A549 (cell line): ENCODE results near the gene EYA2. TPM values are rescaled to one million over a fixed set of nuclear protein-coding genes. Genes with fewer than 3 reads are reported as not detected.

Experiments used
- ATAC-seq, 2 experiments: fragments of 200-7000 bp in 1 of 2; fragments of >200 bp in 1 of 2; cut with Nextera tagmentation in 1 of 2; cut with Tn5 transposase in 1 of 2; 3 replicates each; pipeline versions ENCODE4 v1.8.0 to v1.9.1; 2018 to 2020; ENCODE audit warnings: mild to moderate bottlenecking in 1 of 2, moderate library complexity in 1 of 2
- CTCF ChIA-PET: fragments of 300-600 bp; sonication (Branson Sonifier 250); formaldehyde crosslinking; extraction: SDS; loops from one replicate; lab custom pipeline; 2021; ENCODE audit warnings: antibody characterized with exemption, inconsistent platforms; lab: Yijun Ruan, JAX
- POLR2A ChIA-PET: fragments of 350-600 bp; formaldehyde crosslinking; extraction: SDS; loops from one replicate; lab custom pipeline; 2021; ENCODE audit warnings: antibody characterized with exemption, inconsistent platforms; lab: Yijun Ruan, JAX
- DNase-seq, 2 experiments: peaks; one replicate each; pipeline versions ENCODE4 v3.0.0 to v3.0.0-alpha.2; 2011 to 2016; ENCODE audit warnings: low read depth in 1 of 2, low spot score in 1 of 2
- FAIRE-seq: peaks from 2 replicates; lab custom pipeline; 2011; peaks lifted over from hg19 to GRCh38; lab: Jason Lieb, UNC
- H3K27ac ChIP-seq, 2 experiments: fragments of >200 bp; sonication (Bioruptor Twin); formaldehyde crosslinking; 3 replicates each; pipeline ENCODE4 v1.5.1; 2016 to 2017
- H3K4me1 ChIP-seq: fragments of >200 bp; sonication (Bioruptor Twin); formaldehyde crosslinking; 3 replicates; pipeline ENCODE4 v1.6.1; 2016
- H3K4me2 ChIP-seq: fragments of >200 bp; sonication (Bioruptor Twin); formaldehyde crosslinking; 3 replicates; pipeline ENCODE4 v1.6.1; 2016
- H3K4me3 ChIP-seq: fragments of >200 bp; sonication (Bioruptor Twin); formaldehyde crosslinking; 3 replicates; pipeline ENCODE4 v1.5.1; 2016
- H3K9me3 ChIP-seq: fragments of >200 bp; sonication (Bioruptor Twin); formaldehyde crosslinking; 3 replicates; pipeline ENCODE4 v1.6.1; 2016
- ATOH8 ChIP-seq: fragments of 250-450 bp; sonication (Bioruptor Pico); IDR thresholded peaks from 2 replicates; pipeline ENCODE4 v1.5.0; 2020; ENCODE audit warnings: low read depth, mild to moderate bottlenecking, moderate library complexity
- CEBPB ChIP-seq, 2 experiments: fragments of >200 bp in 1 of 2; sonication (Bioruptor Twin) in 1 of 2; formaldehyde crosslinking in 1 of 2; IDR thresholded peaks; 2 replicates each; pipeline ENCODE4 v1.6.1; 2012 to 2016
- EHF ChIP-seq: fragments of 250-450 bp; sonication (Bioruptor Pico); IDR thresholded peaks from 2 replicates; pipeline ENCODE4 v1.5.0; 2020; ENCODE audit warnings: mild to moderate bottlenecking
- ELK1 ChIP-seq: fragments of 150-350 bp; IDR thresholded peaks from 2 replicates; pipeline ENCODE4 v1.6.1; 2014; ENCODE audit warnings: low read depth, mild to moderate bottlenecking, low read length
- ESRRA ChIP-seq: fragments of 150-350 bp; IDR thresholded peaks from 2 replicates; pipeline ENCODE4 v1.6.1; 2014; ENCODE audit warnings: mild to moderate bottlenecking, low read length, borderline replicate concordance
- FOSB ChIP-seq: fragments of 250-450 bp; sonication (Bioruptor Pico); IDR thresholded peaks from 2 replicates; pipeline ENCODE4 v1.5.0; 2020; ENCODE audit warnings: mild to moderate bottlenecking, moderate library complexity
- FOSL2 ChIP-seq, 2 experiments: fragments of 450-650 bp in 1 of 2; fragments of >200 bp in 1 of 2; sonication (Bioruptor Twin) in 1 of 2; formaldehyde crosslinking; IDR thresholded peaks; 2 replicates each; pipeline versions ENCODE4 v1.5.0 to v1.6.1; 2016 to 2020; ENCODE audit warnings: mild to moderate bottlenecking in 1 of 2, moderate library complexity in 1 of 2
- FOXS1 ChIP-seq: fragments of 250-450 bp; sonication (Bioruptor Pico); IDR thresholded peaks from 2 replicates; pipeline ENCODE4 v1.5.0; 2020; ENCODE audit warnings: mild to moderate bottlenecking, moderate library complexity
- HDAC2 ChIP-seq: fragments of 200-600 bp; sonication (generic); IDR thresholded peaks from 2 replicates; pipeline ENCODE4 v1.6.1; 2016
- HOXA7 ChIP-seq: fragments of 250-450 bp; sonication (Bioruptor Pico); IDR thresholded peaks from 2 replicates; pipeline ENCODE4 v1.5.0; 2020; ENCODE audit warnings: mild to moderate bottlenecking, moderate library complexity
- JUN ChIP-seq, 2 experiments: fragments of >200 bp; sonication (Bioruptor Twin); formaldehyde crosslinking; IDR thresholded peaks; 2 replicates in 1 of 2; 3 replicates in 1 of 2; pipeline ENCODE4 v1.6.1; 2016 to 2017
- KDM1A ChIP-seq: fragments of 200-600 bp; sonication (generic); IDR thresholded peaks from 2 replicates; pipeline ENCODE4 v1.6.1; 2016; ENCODE audit warnings: low read depth, mild to moderate bottlenecking
- MAZ ChIP-seq: fragments of 150-350 bp; IDR thresholded peaks from 2 replicates; pipeline ENCODE4 v1.6.1; 2014; ENCODE audit warnings: antibody characterized with exemption, low read depth, low read length, borderline replicate concordance
- MYC ChIP-seq: IDR thresholded peaks from 2 replicates; pipeline ENCODE4 v1.6.1; 2012; ENCODE audit warnings: mild to moderate bottlenecking, inconsistent platforms, low read length, improper control_type of control experiment, borderline replicate concordance
- PHF8 ChIP-seq: fragments of 200-600 bp; sonication (generic); IDR thresholded peaks from 2 replicates; pipeline ENCODE4 v1.6.1; 2016; ENCODE audit warnings: low read depth, mild to moderate bottlenecking, antibody characterized with exemption, moderate library complexity, borderline replicate concordance
- POLR2A ChIP-seq: IDR thresholded peaks from 2 replicates; pipeline ENCODE4 v1.6.1; 2012; ENCODE audit warnings: mild to moderate bottlenecking, low read length
- POLR2AphosphoS2 ChIP-seq: conservative IDR thresholded peaks from 2 replicates; pipeline ENCODE4 v1.6.1; 2012; ENCODE audit warnings: low read length, improper control_type of control experiment, inconsistent platforms
- RAD21 ChIP-seq, 2 experiments: fragments of >200 bp in 1 of 2; sonication (Bioruptor Twin) in 1 of 2; formaldehyde crosslinking in 1 of 2; IDR thresholded peaks in 1 of 2; conservative IDR thresholded peaks in 1 of 2; 2 replicates in 1 of 2; 3 replicates in 1 of 2; pipeline ENCODE4 v1.6.1; 2012 to 2018; ENCODE audit warnings: inconsistent platforms in 1 of 2
- RCOR1 ChIP-seq: fragments of 150-350 bp; IDR thresholded peaks from 2 replicates; pipeline ENCODE4 v1.6.1; 2014; ENCODE audit warnings: antibody characterized with exemption, low read length, low read depth
- RNF2 ChIP-seq: fragments of 200-600 bp; sonication (generic); IDR thresholded peaks from 2 replicates; pipeline ENCODE4 v1.6.1; 2016; ENCODE audit warnings: low read depth, mild to moderate bottlenecking, antibody characterized with exemption, moderate library complexity, borderline replicate concordance
- SMC3 ChIP-seq: fragments of >200 bp; sonication (Bioruptor Twin); formaldehyde crosslinking; IDR thresholded peaks from 3 replicates; pipeline ENCODE4 v1.6.1; 2018; ENCODE audit warnings: inconsistent platforms
- ZFP36 ChIP-seq: fragments of 450-650 bp; IDR thresholded peaks from 2 replicates; pipeline ENCODE4 v1.6.1; 2014; ENCODE audit warnings: borderline replicate concordance; ENCODE audit not compliant: partially characterized antibody
- WGBS: methylation state at CpG from one replicate; pipeline ENCODE4 v1.1.6; 2017; ENCODE audit errors: missing lambda C conversion rate; 5-methylcytosine and 5-hydroxymethylcytosine counted together
- polyA plus RNA-seq, 4 experiments: library from polyadenylated mRNA; depleted of rRNA in 3 of 4; stranded (reverse); fragments of >200 nt; fragmentation: RNase III in 1 of 4; extraction: RNeasy Plus Mini Kit Qiagen cat#74134 plus additional on column Dnase treatment in 1 of 4; gene quantifications; 2 replicates in 3 of 4; 3 replicates in 1 of 4; pipeline ENCODE4 v1.2.3, GENCODE V29; 2011 to 2017
- TF ChIP-seq, protein P1 (sequence below): IDR thresholded peaks from 2 replicates; pipeline ENCODE4 v1.6.1; 2012
- TF ChIP-seq, protein P2 (sequence below): fragments of 450-650 bp; IDR thresholded peaks from 2 replicates; pipeline ENCODE4 v1.6.1; 2014; ENCODE audit warnings: antibody characterized with exemption

Gene EYA2
- polyA plus RNA-seq, 2 of the 4 experiments (the other 2 are of a cell fraction), result 4.5 to 4.6 TPM

DNA sequence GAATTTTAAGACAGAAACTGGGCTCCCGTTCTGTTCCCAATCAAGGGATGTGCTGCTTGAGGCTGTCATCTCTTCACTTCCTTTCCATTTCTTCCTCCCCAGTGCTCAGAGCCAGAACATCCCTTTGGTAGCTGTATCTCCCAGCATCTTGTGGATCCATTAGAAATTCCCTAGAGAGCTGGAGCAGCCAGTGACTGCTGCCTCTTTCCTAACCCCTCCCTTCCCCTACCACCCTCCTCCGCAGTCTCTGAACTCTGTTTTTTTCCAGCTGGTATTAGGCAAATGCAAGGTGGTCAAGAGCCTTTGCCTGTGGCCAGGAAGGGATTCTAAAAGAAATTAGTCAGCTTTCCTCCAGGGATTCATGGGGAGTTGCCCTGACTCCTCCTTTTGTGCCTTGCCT, 208.0 kb downstream of the EYA2 start:
- H3K9me3 ChIP-seq, result peaks cover 20% of the 10 kb centered on the region; the same call in 2 of the 3 replicates
- CTCF ChIA-PET, result interaction anchor here (0.8 to 0.9 kb wide), 2 partner anchors 94 to 281 kb away, joined by 3 read pairs; no protein-coding TSS in a partner anchor
- H3K4me2 ChIP-seq, result no peak overlapping the region
- DNase-seq, result no peak
- H3K4me3 ChIP-seq, result no peak overlapping the region
- H3K4me1 ChIP-seq, result no peaks in the 10 kb centered on the region
- WGBS, result 59% methylated on average over 2 of the region's 2 CpGs
- FAIRE-seq, result no peak
- ATAC-seq, result no peak
- H3K27ac ChIP-seq, result no peak overlapping the region
- no peak for TF ChIP-seq RCOR1
- TF ChIP-seq ATOH8 (CRISPR knock-in tag), result no peak
- no peak for TF ChIP-seq MYC
- TF ChIP-seq EHF, result no peak
- no peak for TF ChIP-seq JUN (IDR thresholded peaks at IDR 0.05)
- no peak for TF ChIP-seq POLR2A
- POLR2A ChIA-PET, result no interaction called here

DNA sequence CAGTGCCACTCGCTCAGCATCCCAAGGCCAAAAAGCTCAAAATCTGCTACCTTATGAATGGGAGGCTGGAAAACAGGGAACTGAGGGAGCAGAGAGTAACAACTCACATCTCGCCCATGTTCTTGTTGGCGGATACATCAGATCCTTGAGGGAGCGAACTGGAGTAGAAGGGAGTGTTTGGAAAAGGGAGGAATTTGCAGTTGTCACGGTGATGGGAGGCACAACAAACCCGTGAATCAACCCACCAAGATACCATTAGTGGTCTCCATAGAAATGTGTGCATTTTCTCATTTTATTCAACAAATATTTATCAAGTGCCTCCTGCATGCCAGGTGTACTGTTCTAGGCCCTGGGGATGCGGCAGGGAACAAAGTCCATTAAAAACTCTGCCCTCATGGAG, 212.1 kb downstream of the EYA2 start:
- H3K9me3 ChIP-seq, result peaks cover 49% of the 10 kb centered on the region
- WGBS, result 68% methylated on average over 7 of the region's 7 CpGs
- H3K4me2 ChIP-seq, result no peak overlapping the region
- TF ChIP-seq MAZ, result no peak
- TF ChIP-seq HDAC2, result no peak
- TF ChIP-seq FOSB (CRISPR knock-in tag), result no peak
- TF ChIP-seq SMC3, result no peak
- TF ChIP-seq, protein P1, sequence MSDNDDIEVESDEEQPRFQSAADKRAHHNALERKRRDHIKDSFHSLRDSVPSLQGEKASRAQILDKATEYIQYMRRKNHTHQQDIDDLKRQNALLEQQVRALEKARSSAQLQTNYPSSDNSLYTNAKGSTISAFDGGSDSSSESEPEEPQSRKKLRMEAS, result no peak
- H3K27ac ChIP-seq, result no peak overlapping the region
- FAIRE-seq (no peak), ATAC-seq (no peak), DNase-seq (no peak)
- no peak overlapping the region for H3K4me3 ChIP-seq
- no peaks in the 10 kb centered on the region for H3K4me1 ChIP-seq
- POLR2A ChIA-PET, result no interaction called here
- CTCF ChIA-PET, result interaction anchor here (0.7 kb wide), 1 partner anchor 239 kb away, joined by 4 read pairs; no protein-coding TSS in a partner anchor

- ChIA-PET CTCF (interaction anchor here (1.1 to 2.5 kb wide), 3 partner anchors 8 to 343 kb away, joined by 5 to 9 read pairs (median 5); no protein-coding TSS in a partner anchor), POLR2A (no interaction called here)
- FAIRE-seq (no peak), DNase-seq (no peak), ATAC-seq (no peak)
- Histone ChIP-seq H3K27ac (no peak overlapping the region), H3K4me2 (no peak overlapping the region), H3K9me3 (peaks cover 36% of the 10 kb centered on the region), H3K4me1 (peaks cover 9% of the 10 kb centered on the region), H3K4me3 (no peak overlapping the region)
- WGBS, result 86% methylated on average over 3 of the region's 3 CpGs
- TF ChIP-seq, protein P2, sequence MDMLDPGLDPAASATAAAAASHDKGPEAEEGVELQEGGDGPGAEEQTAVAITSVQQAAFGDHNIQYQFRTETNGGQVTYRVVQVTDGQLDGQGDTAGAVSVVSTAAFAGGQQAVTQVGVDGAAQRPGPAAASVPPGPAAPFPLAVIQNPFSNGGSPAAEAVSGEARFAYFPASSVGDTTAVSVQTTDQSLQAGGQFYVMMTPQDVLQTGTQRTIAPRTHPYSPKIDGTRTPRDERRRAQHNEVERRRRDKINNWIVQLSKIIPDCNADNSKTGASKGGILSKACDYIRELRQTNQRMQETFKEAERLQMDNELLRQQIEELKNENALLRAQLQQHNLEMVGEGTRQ, result no peak
- TF ChIP-seq PHF8 (no peak), FOSB (CRISPR knock-in tag) (no peak), HOXA7 (CRISPR knock-in tag) (no peak), RAD21 (conservative IDR thresholded peaks at IDR 0.05 in 1 of 2, IDR thresholded peaks at IDR 0.05 in 1 of 2) (no peak), POLR2AphosphoS2 (no peak), MAZ (no peak), EHF (no peak), ELK1 (no peak), CEBPB (IDR thresholded peaks at IDR 0.05) (no peak), ESRRA (no peak), ZFP36 (no peak), FOXS1 (CRISPR knock-in tag) (no peak), FOSL2 (IDR thresholded peaks at IDR 0.05) (no peak), FOSL2 (CRISPR knock-in tag; IDR thresholded peaks at IDR 0.05) (no peak), KDM1A (no peak), RNF2 (no peak)
These were observed 214.4 kb downstream of the EYA2 start for GRCh38 chr20:47108994-47109393.
